Kidney epithelial cell (primary cell): Measurements from ENCODE around the gene SPANXN4. TPM values are rescaled to one million over a fixed set of nuclear protein-coding genes. Genes with fewer than 3 reads are reported as not detected.

Source experiments
- DNase-seq: peaks from one replicate; pipeline ENCODE4 v3.0.0-alpha.2; 2010; ENCODE audit warnings: low read depth
- H3K27me3 ChIP-seq: 2 replicates; pipeline ENCODE4 v1.6.0; 2011; ENCODE audit warnings: low read length; ENCODE audit not compliant: control insufficient read depth, insufficient read depth
- H3K36me3 ChIP-seq: 2 replicates; pipeline ENCODE4 v1.5.1; 2011; ENCODE audit warnings: low read length; ENCODE audit not compliant: control insufficient read depth, insufficient read depth
- H3K4me3 ChIP-seq: 2 replicates; pipeline ENCODE4 v1.5.1; 2011; ENCODE audit warnings: low read depth, mild to moderate bottlenecking, control low read depth, low read length
- CTCF ChIP-seq: IDR thresholded peaks from 2 replicates; pipeline ENCODE4 v1.5.1; 2011; ENCODE audit warnings: mild to moderate bottlenecking, moderate library complexity, low read length, control low read depth, inconsistent platforms; ENCODE audit not compliant: insufficient read depth, poor library complexity, severe bottlenecking
- total RNA-seq: library from RNA; depleted of rRNA; stranded (reverse); fragments of >200 nt; gene quantifications from 2 replicates; pipeline ENCODE4 v1.2.3, GENCODE V29; 2015

SPANXN4 gene
- total RNA-seq, 1 donor from 2014 or later, result not detected

GRCh38 chrX:143058120-143058519 is 32.4 kb downstream of the SPANXN4 start:
- Histone ChIP-seq H3K36me3 (no peaks in the 10 kb centered on the region), H3K27me3 (no peaks in the 10 kb centered on the region), H3K4me3 (no peak overlapping the region)
- no peak for DNase-seq
- no peak for TF ChIP-seq CTCF

GRCh38 chrX:143081231-143081630 is 55.5 kb downstream of the SPANXN4 start:
- Histone ChIP-seq H3K4me3 (no peak overlapping the region), H3K27me3 (no peaks in the 10 kb centered on the region), H3K36me3 (no peaks in the 10 kb centered on the region)
- TF ChIP-seq CTCF, result no peak
- no peak for DNase-seq

- Histone ChIP-seq H3K27me3 (no peaks in the 10 kb centered on the region), H3K4me3 (no peak overlapping the region), H3K36me3 (no peaks in the 10 kb centered on the region)
- TF ChIP-seq CTCF, result no peak
- no peak for DNase-seq
These were observed 56.8 kb downstream of the SPANXN4 start for GRCh38 chrX:143082537-143082936.
